Subcutaneous adipose tissue (tissue), 4 donors: Measurements from ENCODE around the gene ZNF112. TPM values are rescaled to one million over a fixed set of nuclear protein-coding genes. Genes with fewer than 3 reads are reported as not detected.

Experiments
- total RNA-seq, 4 donors: library from RNA; depleted of rRNA; stranded (reverse); fragments of >200 nt; gene quantifications; one replicate each; pipeline ENCODE4 v1.1.0, GENCODE V29; 2016
- TF ChIP-seq, protein P1 (sequence below): fragments of 450-650 bp; IDR thresholded peaks from one replicate; pipeline ENCODE4 v1.5.1; 2016; ENCODE audit warnings: low read depth, mild to moderate bottlenecking, control low read depth, antibody characterized with exemption, moderate library complexity

ZNF112 gene
- total RNA-seq, 4 donors from 2014 or later: 4.6 to 6.3 (median 5.2) TPM

DNA sequence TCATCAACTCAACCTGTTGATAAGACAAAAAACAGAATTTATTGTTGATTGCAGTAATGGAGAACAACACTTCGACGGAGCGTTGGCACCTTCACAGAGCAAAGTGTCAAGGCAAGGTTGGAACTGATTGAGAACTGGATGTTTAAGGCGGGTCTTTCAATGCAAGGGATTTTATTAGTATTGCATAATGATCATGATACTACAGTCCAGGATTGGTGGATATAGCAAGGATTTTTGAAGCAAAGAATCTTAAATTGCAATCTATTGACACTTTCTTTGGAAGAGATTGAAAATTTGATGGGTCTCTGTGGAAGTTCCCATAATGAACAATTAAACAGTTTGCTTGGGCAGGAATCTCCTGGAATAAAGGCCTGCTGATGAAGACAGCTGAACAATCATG, 51.0 kb downstream of the ZNF112 start:
- TF ChIP-seq, protein P1, sequence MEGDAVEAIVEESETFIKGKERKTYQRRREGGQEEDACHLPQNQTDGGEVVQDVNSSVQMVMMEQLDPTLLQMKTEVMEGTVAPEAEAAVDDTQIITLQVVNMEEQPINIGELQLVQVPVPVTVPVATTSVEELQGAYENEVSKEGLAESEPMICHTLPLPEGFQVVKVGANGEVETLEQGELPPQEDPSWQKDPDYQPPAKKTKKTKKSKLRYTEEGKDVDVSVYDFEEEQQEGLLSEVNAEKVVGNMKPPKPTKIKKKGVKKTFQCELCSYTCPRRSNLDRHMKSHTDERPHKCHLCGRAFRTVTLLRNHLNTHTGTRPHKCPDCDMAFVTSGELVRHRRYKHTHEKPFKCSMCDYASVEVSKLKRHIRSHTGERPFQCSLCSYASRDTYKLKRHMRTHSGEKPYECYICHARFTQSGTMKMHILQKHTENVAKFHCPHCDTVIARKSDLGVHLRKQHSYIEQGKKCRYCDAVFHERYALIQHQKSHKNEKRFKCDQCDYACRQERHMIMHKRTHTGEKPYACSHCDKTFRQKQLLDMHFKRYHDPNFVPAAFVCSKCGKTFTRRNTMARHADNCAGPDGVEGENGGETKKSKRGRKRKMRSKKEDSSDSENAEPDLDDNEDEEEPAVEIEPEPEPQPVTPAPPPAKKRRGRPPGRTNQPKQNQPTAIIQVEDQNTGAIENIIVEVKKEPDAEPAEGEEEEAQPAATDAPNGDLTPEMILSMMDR: no peak

DNA sequence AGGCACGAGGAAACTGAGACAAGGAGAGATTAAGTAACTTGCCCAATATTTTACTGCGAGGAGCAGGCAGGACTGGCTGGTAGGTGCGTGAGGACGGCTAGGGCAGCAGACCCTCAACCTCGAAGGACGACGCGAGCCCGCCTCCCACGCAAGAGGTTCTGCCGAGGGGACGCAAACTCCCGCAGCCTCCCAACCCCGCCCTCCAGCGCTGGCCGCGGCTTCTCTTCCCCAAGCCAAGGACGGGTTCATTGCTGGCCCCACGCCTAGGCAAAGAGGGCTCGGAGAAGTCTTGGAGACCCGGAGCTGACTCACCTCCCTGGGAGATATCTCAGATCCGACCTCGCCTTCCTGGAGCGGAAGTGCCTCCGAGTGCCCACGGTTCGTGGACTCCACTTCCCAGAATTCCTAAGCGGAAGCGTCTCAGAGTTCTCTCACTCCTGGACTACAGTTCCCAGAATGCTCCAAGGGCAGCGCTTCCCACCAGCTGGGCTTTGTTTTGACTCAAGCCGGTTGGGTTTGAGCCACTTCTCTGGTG, 51.8 kb downstream of the ZNF112 start, which contains the start of gene ZNF235:
Gene ZNF235 (minus strand): TSS at position 367 of the 535 bp plus-strand sequence. CDS start 1,621 bp downstream, outside the sequence.
- TF ChIP-seq, protein P1: no peak

DNA sequence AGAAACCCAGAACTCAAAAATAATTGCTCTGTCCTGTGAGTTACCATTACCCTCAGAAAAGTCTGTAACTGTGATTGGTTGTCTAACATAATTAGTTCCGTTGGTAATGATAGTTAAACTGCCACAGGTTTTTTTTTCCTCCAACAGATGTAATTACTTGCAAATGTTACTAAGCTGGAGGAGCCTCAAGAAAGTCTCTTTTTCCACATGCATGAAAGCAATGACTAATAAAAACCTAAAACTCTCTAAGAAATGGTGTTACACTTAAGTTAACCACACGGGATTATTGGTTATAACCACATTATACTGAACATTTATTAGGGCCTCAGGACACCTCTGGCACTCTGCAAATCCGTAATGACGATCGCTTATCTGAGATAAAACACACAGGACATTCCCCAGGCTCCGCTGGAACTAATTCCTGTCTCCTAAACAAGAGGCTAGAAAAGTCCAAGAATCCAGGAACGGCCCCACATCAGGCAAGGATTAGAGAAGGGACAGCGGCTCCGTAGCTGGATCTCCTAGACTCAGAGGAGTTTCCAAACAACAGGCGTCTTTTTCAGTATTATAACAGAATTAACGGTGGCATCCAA, 52.4 kb downstream of the ZNF112 start:
- TF ChIP-seq, protein P1: no peak

DNA sequence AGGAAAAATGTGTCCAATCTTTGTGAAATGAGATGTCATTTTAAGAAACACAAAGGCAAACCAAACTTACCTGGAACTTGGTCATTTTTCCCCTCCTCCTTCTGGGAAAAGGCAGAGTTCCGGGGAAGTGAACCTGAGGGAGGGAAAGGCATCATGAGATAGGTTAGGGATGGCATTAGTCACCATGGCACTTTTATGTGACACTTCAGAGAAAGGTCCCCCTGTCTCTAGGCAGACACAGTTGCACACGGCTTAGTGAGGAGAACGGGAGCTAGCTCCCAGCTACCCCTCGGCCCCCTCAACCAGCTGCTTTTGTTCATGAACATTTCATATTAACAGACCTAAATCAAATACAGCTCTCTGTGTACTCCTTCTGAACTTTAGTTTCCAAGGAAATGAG, 53.2 kb downstream of the ZNF112 start:
- TF ChIP-seq, protein P1: no peak

DNA sequence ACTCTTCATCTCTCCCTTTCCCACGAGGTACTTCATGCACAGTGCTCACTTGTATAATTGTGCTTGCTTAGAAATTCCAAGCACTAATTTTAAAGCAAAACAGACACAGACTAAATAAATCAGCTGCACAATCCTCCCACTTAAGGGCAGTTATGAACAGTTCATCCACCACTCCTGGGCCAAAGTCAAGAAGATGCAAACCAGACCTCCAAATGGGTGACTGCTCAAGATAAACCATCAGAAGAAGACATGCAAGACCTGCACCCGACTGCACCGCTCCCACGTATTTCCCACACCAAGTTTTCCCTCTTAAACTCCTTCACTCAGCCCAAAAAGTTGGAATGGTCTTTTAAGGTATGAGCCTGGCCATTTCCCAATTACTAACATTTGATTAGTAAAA, 71.5 kb downstream of the ZNF112 start:
- TF ChIP-seq, protein P1: no peak

DNA sequence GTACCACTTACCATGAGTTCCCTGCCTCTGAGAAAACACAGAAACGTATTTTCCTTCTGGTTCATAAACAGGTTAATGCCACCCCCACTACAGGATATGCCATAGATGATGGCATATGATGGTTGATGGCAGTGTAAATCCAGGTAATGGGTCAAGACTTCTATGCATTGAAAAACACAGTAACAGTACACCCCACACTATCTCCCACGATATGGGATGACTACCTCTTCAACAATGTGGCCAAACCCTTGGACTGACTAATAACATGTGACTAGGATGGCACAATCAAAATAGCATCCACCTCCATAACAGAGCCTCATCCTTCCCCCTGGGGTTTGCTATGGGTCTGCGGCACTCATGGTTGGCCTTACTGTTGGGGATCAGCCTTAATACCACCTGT, 73.6 kb downstream of the ZNF112 start:
- TF ChIP-seq, protein P1: no peak

DNA sequence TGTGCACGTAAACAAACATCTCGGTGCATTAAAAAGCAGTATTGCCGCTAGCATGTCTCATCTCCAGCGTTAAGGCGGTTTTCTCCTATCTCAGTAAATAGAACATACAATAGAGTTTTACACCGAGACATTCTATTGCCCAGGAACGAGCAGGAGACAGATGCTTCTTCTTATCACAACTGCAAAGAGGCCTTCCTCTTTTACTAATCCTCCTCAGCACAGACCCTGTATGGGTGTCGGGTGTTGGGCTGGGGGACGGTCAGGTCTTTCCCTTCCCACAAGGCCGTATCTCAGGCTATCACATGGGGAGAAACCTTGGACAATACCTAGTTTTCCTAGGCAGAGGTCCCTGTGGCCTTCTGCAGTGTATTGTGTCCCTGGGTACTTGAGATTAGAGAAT, 75.6 kb downstream of the ZNF112 start:
- TF ChIP-seq, protein P1: no peak
